ENCODE data around the gene AQP6.

AQP6 gene, protein sequence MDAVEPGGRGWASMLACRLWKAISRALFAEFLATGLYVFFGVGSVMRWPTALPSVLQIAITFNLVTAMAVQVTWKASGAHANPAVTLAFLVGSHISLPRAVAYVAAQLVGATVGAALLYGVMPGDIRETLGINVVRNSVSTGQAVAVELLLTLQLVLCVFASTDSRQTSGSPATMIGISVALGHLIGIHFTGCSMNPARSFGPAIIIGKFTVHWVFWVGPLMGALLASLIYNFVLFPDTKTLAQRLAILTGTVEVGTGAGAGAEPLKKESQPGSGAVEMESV

DNA sequence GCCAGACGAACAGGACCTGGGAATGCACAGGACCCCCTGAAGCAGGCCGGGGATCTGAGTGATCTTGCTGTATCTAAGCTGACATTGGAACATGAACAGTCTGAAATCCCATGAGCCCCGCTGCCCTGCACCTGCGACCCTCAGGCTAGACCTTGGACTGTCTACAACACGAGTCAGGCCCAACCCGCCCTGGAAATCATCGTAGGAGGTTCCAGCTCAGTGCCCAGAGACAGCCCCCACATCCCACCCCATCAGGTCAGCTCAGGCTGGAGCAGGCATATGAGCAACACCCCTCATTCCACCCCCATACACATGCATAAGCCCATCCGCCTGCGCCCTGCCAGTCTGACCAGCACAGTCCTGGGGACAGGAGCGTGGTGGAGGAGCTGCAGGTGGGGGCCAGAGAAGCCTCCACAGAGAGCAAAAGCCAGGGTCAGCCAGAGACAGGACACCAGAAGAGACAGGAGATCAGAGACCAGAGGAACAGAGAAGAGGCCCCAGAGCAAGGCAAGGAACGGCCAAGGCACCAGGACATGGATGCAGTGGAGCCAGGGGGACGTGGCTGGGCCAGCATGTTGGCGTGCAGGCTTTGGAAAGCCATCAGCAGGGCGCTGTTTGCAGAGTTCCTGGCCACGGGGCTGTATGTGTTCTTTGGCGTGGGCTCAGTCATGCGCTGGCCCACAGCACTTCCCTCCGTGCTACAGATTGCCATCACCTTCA is at the start of gene AQP6:
TSS of gene AQP6 (plus strand) at position 307 of the 720 bp plus-strand sequence. CDS start at position 534, 227 bp downstream.
- no peak within 1 kb of the TSS for H3K4me3 ChIP-seq (ENCODE audit: low read length)
- TF ChIP-seq, protein P1, sequence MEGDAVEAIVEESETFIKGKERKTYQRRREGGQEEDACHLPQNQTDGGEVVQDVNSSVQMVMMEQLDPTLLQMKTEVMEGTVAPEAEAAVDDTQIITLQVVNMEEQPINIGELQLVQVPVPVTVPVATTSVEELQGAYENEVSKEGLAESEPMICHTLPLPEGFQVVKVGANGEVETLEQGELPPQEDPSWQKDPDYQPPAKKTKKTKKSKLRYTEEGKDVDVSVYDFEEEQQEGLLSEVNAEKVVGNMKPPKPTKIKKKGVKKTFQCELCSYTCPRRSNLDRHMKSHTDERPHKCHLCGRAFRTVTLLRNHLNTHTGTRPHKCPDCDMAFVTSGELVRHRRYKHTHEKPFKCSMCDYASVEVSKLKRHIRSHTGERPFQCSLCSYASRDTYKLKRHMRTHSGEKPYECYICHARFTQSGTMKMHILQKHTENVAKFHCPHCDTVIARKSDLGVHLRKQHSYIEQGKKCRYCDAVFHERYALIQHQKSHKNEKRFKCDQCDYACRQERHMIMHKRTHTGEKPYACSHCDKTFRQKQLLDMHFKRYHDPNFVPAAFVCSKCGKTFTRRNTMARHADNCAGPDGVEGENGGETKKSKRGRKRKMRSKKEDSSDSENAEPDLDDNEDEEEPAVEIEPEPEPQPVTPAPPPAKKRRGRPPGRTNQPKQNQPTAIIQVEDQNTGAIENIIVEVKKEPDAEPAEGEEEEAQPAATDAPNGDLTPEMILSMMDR (conservative IDR thresholded peaks at IDR 0.05; ENCODE audit: low read depth, low read length), result no peak
- no peak for DNase-seq (ENCODE audit: low read depth)

DNA sequence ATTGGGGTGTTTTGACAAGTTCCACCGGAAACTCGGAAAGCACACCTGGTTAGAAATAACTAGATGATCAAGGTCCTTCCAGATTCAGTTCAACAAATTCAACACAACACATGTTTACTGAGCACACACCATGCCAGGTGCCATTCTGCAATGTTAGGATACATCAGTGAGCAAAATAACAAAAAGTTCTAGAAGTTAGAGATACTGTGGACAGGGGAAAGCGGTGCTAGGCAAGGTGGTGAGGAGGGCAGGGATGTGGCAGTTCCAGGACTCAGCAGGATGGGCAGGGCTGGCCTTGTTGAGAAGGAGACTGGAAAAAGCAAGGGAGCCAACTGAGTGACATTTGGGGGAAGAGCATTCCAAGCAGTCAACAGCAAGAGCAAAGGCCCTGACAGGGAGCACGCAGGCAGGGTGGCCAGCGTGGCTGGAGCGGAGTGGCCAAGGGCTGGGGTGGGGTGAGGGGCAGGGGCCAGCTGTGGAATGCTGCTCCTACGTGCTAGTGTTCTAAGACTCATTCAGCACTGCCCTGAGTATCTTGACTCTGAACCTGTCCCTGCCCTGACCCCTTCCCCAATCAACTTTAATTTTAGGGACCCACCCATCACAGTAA is 49.6 kb upstream of the AQP6 start:
- TF ChIP-seq, protein P1 (conservative IDR thresholded peaks at IDR 0.05; ENCODE audit: low read depth, low read length), result no peak
- H3K4me3 ChIP-seq (ENCODE audit: low read length), result no peak overlapping the region
- DNase-seq (ENCODE audit: low read depth), result no peak

DNA sequence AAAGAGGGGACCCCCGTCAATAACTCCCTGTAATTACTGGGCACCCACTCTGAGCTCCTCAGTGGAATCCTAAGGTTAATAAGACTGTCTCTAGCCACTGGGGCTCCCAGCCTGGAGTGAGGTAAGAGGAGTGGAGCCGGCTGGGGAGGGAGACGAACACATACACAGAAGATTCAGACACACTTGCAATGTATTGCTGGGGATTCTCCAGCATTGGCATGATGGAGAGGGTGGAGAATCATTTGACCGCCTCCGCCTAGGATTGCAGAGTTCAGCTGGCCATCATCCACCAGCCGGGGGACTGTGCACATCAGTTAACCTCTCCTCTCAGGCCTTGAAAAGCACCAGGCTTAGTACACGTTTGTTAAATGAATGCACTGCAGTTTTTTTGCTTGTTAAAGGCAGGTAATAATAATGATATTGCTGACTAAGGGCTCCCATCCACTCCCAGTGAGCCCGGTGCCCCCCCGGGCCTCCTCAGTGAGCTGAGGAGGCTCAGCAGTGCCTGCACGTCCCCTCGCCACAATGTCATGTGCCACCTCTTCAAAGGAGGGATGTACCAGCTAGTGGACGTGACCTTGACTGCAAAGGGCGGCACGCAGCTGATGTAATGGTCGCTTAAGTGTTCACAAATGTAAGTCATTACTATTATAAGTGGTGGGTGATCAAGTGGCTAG is 48.7 kb upstream of the AQP6 start:
- TF ChIP-seq, protein P1 (conservative IDR thresholded peaks at IDR 0.05; ENCODE audit: low read depth, low read length), result no peak
- no peak overlapping the region for H3K4me3 ChIP-seq (ENCODE audit: low read length)
- DNase-seq (ENCODE audit: low read depth), result no peak

DNA sequence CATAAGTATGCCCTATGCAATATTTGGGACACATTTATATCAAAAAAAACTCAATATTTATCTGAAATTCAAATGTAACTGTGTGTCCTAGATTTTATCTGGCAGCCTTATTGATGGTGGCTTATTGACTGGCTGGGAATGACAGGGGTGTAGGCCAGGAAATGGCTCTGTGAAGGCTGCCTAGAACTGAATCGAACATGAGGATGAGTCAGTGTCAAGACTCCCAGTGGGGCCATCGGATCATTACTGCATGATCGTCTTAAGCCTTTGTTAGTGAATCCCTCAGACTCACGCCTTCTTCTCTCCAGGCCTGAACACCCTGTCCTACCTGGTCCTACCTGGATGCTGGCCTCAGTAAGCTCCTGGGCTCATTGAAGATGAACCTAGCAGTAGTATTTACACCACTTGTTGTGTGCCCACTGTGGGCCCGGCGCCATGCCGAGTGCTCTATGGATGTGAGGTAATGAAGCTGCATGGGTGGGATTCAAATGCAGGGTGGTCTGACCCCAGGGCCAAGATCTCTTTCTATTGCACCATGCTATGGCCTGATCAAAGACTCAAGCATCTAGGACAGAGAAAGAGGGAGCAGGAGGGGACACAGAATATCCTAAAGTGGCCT is 48.0 kb upstream of the AQP6 start:
- DNase-seq (ENCODE audit: low read depth), result no peak
- no peak overlapping the region for H3K4me3 ChIP-seq (ENCODE audit: low read length)
- TF ChIP-seq, protein P1 (conservative IDR thresholded peaks at IDR 0.05; ENCODE audit: low read depth, low read length), result no peak

DNA sequence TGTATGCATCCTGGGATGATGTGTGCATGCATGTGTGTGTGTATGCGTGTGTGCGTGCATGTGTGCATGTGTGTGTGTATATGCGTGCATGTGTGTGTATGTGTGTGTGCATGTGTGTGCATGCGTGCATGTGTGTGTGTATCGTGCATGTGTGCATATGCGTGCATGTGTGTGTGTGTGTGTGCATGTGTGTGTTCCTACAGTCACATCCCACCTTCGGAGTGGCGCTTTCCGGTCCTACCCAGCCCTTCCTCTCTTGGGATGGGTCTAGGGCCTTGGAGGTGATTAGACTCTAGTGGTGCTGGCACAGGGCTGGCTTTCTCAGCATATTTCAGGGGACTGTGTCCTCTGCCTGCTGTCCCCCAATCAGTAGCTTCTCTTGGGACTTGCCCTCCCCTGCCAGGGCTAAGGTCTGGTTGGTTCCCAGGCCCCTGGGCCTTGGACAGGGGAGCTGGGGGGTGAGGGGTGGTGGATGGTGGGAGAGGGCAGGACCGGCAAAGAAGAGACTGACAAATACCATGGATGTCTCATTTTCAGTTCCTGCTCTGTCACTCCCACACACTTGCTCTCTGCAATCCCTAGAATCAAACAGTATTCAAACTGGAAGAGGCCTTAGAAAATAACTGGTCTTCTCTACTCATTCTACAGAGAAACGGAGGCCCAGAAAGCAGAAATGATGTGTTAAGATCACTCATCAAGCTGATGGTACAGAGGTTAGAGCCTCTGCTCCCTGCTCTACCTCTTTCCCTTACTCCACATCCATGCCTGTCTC is 47.1 kb upstream of the AQP6 start:
- TF ChIP-seq, protein P1 (conservative IDR thresholded peaks at IDR 0.05; ENCODE audit: low read depth, low read length), result no peak
- H3K4me3 ChIP-seq (ENCODE audit: low read length), result no peak overlapping the region
- DNase-seq (ENCODE audit: low read depth), result no peak

DNA sequence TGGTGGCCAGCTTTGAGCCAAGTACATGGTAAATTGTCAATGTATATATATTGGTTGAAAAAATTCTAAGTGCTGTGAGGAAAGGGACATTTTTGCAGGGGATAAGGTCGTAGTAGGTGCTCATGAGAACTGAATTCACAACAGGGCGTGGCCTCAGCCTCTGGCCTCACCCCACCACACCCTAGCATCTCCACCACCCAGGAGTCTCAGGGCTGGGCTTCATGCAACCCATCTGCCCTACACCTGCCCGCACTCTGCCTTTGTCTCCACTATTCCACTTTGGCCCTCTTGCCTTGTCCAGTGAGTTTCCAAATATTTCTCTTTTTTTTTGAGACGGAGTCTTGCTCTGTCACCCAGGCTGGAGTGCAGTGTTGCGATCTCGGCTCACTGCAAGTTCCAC is 44.3 kb upstream of the AQP6 start:
- DNase-seq (ENCODE audit: low read depth), result no peak
- H3K4me3 ChIP-seq (ENCODE audit: low read length), result no peak overlapping the region
- TF ChIP-seq, protein P1 (conservative IDR thresholded peaks at IDR 0.05; ENCODE audit: low read depth, low read length), result no peak
